ENCODE measurements around the gene TMEM190. TPM values are rescaled to one million over a fixed set of nuclear protein-coding genes. Genes with fewer than 3 reads are reported as not detected.

The TMEM190 gene
- total RNA-seq, 1 donor from 2014 or later, result 2.5 TPM

- H2AFZ ChIP-seq (ENCODE audit: low read depth, low read length), result no peak overlapping the region
- H3K9me3 Mint-ChIP-seq (ENCODE audit: unreplicated experiment), result no peaks in the 10 kb centered on the region
- TF ChIP-seq, protein P1, sequence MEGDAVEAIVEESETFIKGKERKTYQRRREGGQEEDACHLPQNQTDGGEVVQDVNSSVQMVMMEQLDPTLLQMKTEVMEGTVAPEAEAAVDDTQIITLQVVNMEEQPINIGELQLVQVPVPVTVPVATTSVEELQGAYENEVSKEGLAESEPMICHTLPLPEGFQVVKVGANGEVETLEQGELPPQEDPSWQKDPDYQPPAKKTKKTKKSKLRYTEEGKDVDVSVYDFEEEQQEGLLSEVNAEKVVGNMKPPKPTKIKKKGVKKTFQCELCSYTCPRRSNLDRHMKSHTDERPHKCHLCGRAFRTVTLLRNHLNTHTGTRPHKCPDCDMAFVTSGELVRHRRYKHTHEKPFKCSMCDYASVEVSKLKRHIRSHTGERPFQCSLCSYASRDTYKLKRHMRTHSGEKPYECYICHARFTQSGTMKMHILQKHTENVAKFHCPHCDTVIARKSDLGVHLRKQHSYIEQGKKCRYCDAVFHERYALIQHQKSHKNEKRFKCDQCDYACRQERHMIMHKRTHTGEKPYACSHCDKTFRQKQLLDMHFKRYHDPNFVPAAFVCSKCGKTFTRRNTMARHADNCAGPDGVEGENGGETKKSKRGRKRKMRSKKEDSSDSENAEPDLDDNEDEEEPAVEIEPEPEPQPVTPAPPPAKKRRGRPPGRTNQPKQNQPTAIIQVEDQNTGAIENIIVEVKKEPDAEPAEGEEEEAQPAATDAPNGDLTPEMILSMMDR (IDR thresholded peaks at IDR 0.05; ENCODE audit: insufficient read depth, low read depth, low read length), result no peak
- no peak for TF ChIP-seq EZH2 (IDR thresholded peaks at IDR 0.05; ENCODE audit: insufficient read depth, low read length)
- H3K4me1 ChIP-seq (ENCODE audit: insufficient read depth, low read length), result peaks cover 15% of the 10 kb centered on the region
- H3K27me3 Mint-ChIP-seq (ENCODE audit: low read depth, unreplicated experiment), result no peaks in the 10 kb centered on the region
- DNase-seq (ENCODE audit: low read depth) (no peak), FAIRE-seq (no peak)
- peaks cover 7% of the 10 kb centered on the region for H3K79me2 ChIP-seq (ENCODE audit: insufficient read depth, low read length)
- H3K4me2 ChIP-seq (ENCODE audit: low read length), result no peak overlapping the region
- H3K36me3 Mint-ChIP-seq (ENCODE audit: low read depth, unreplicated experiment), result peaks cover 15% of the 10 kb centered on the region
- H3K4me3 ChIP-seq (ENCODE audit: insufficient read depth, low read depth, low read length), result no peak overlapping the region
- no peaks in the 10 kb centered on the region for H3K9me3 ChIP-seq (ENCODE audit: insufficient read depth, low read depth, low read length)
- H4K20me1 ChIP-seq (ENCODE audit: insufficient read depth, low read length), result peaks cover 6% of the 10 kb centered on the region
- H3K27ac ChIP-seq (ENCODE audit: low read depth, low read length), result no peak overlapping the region
- no peaks in the 10 kb centered on the region for H3K36me3 ChIP-seq (ENCODE audit: insufficient read depth, low read length)
- no peak overlapping the region for H3K9ac ChIP-seq (ENCODE audit: low read length)
- no peaks in the 10 kb centered on the region for H3K27me3 ChIP-seq (ENCODE audit: insufficient read depth, low read length)
- H3K4me1 Mint-ChIP-seq (ENCODE audit: low read depth, unreplicated experiment), result peaks cover 18% of the 10 kb centered on the region
- no peak overlapping the region for H3K4me3 Mint-ChIP-seq (ENCODE audit: unreplicated experiment)
- H3K27ac Mint-ChIP-seq (ENCODE audit: unreplicated experiment), result no peak overlapping the region
Observed at GRCh38 chr19:55345101-55345817, 31.4 kb upstream of the TMEM190 start.

DNA sequence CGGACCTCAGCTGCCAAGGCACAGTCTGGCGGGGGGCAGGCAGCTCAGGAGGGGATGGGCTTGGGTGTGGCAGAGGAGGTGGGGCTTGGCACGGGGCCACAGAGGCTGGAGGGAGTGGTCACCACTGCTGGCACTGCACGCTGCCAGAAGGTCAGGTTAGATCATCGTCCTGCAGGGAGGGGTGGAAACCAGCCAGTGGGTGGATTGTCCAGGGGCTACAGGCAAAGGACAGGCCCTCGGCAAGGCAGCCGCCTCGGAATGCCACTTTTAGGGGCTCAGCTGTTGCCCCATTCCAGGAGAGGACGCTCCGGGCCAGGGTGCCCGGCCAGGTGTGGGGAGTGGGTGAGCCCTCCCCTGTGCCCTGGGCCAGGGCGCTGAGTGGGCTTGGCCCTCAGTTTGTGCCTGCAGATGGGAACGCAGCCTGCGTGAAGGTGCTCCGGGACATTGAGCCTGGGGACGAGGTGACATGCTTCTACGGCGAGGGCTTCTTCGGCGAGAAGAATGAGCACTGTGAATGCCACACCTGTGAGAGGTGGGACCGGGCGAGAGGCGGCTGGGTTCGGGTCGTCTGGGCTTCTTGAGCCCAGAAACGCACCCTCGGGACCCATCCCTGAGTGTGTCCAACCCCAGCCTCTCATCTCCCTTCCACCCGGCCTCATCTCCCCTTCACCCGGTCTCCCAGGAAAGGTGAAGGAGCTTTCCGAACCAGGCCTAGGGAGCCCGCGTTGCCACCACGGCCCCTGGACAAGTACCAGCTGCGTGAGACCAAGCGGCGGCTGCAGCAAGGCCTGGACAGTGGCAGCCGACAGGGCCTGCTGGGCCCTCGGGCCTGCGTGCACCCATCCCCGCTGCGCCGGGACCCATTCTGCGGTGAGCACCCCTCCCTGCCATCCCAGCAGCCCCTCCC is 30.6 kb upstream of the TMEM190 start:
- no peak overlapping the region for H2AFZ ChIP-seq (ENCODE audit: low read depth, low read length)
- H3K9me3 Mint-ChIP-seq (ENCODE audit: unreplicated experiment), result no peaks in the 10 kb centered on the region
- no peak for DNase-seq (ENCODE audit: low read depth)
- peaks cover 6% of the 10 kb centered on the region for H4K20me1 ChIP-seq (ENCODE audit: insufficient read depth, low read length)
- no peak overlapping the region for H3K9ac ChIP-seq (ENCODE audit: low read length)
- no peak overlapping the region for H3K4me2 ChIP-seq (ENCODE audit: low read length)
- H3K36me3 ChIP-seq (ENCODE audit: insufficient read depth, low read length), result no peaks in the 10 kb centered on the region
- no peak overlapping the region for H3K27ac ChIP-seq (ENCODE audit: low read depth, low read length)
- TF ChIP-seq EZH2 (IDR thresholded peaks at IDR 0.05; ENCODE audit: insufficient read depth, low read length), result no peak
- TF ChIP-seq, protein P1 (IDR thresholded peaks at IDR 0.05; ENCODE audit: insufficient read depth, low read depth, low read length), result no peak
- H3K79me2 ChIP-seq (ENCODE audit: insufficient read depth, low read length), result peaks cover 3% of the 10 kb centered on the region
- H3K4me1 ChIP-seq (ENCODE audit: insufficient read depth, low read length), result peaks cover 8% of the 10 kb centered on the region
- no peak for FAIRE-seq
- no peak overlapping the region for H3K4me3 ChIP-seq (ENCODE audit: insufficient read depth, low read depth, low read length)
- no peak overlapping the region for H3K4me3 Mint-ChIP-seq (ENCODE audit: unreplicated experiment)
- no peak overlapping the region for H3K27ac Mint-ChIP-seq (ENCODE audit: unreplicated experiment)
- peaks cover 18% of the 10 kb centered on the region for H3K4me1 Mint-ChIP-seq (ENCODE audit: low read depth, unreplicated experiment)
- peaks cover 15% of the 10 kb centered on the region for H3K36me3 Mint-ChIP-seq (ENCODE audit: low read depth, unreplicated experiment)
- no peaks in the 10 kb centered on the region for H3K27me3 ChIP-seq (ENCODE audit: insufficient read depth, low read length)
- no peaks in the 10 kb centered on the region for H3K9me3 ChIP-seq (ENCODE audit: insufficient read depth, low read depth, low read length)
- peaks cover 6% of the 10 kb centered on the region for H3K27me3 Mint-ChIP-seq (ENCODE audit: low read depth, unreplicated experiment)

Data from astrocyte (in vitro differentiated cells and primary cell).